Stimulated activated CD8-positive, alpha-beta memory T cell treated with anti-CD3 and anti-CD28 coated beads, Interleukin-7, amount 100 ng/mL, for 4 hours (primary cell): ENCODE data around the gene NPC2.

Experiments
- DNase-seq, 2 donors: peaks; one replicate each; pipeline ENCODE4 v3.0.0-alpha.2; 2020; ENCODE audit warnings: low read depth in 2 of 2

NPC2 gene

DNA sequence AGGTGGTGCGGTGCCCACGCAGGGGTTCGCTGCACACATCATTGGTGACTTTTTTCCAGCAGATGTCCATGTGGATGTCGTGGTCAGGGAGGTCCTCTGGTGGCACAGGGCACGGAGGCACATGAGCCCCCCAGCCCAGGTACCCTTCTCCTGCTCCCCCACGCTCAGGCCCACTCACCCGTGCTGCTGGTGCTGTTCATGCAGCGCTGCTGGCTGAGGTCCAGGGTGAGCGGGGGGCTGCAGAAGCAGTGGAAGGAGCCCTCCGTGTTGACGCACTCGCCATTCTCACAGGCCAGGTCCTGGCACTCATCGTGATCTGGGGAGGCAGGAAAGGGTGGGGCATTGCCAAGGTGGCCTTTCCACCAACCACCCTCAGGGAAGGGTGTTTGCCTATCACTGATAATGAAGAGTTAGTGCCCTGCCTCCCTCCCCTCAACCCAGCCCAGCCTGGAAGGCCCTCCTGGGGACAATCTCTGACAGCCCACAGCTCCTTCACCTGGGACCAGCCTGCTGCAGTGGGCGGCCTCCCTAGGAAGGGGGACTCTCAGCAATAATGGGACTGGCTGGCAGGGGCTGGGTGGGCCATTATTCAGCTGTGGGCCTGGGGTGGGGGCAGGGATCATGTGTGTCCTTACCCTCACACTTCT is 10.3 kb upstream of the NPC2 start:
- DNase-seq = no peak

GRCh38 chr14:74502236-74503019 is 9.3 kb upstream of the NPC2 start:
- no peak for DNase-seq

DNA sequence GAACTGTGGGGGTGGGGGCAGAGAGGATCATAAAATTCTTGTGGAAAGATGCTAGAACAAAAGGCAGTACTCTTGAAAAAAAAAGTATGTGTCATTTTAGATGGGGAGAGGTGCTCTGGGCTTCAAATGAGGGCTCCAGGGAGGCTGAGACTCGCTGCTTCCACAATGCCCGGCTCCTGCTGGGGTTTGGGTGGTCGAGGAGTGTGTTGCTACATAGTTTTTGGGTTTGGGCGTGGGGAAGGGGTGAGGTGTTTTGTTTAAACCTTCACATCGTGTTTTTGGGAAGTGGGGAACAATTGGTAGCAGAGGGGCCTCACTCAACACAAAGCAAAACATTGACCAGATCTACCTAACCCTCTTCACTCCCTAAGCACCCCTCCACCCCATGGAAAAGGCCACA is 8.6 kb upstream of the NPC2 start:
- no peak for DNase-seq

DNA sequence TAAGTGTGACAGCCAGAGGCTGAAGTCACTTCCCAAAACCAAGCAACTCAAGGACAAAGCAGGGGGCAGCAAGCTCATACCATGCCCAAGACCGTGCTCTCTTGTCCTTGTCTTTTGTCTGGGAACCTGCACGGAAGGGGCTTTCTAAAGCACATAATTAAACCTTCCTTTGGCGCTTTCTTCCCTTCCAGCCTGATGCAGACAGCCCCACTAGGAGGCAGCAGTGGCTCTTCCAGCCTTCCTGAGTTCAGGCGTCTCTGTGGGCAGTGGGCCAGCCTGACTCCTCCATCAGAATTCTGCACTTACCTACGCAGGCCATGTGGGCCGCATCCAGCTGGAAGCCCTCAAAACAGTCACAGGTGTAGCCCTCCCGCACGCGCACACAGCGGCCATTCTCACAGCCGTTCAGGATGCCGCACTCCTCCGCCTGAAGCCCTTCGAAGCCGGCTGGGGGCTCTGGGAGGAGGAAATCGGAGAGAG is 8.1 kb upstream of the NPC2 start:
- no peak for DNase-seq

- DNase-seq = no peak
Observed at GRCh38 chr14:74500417-74501134, 7.5 kb upstream of the NPC2 start.

DNA sequence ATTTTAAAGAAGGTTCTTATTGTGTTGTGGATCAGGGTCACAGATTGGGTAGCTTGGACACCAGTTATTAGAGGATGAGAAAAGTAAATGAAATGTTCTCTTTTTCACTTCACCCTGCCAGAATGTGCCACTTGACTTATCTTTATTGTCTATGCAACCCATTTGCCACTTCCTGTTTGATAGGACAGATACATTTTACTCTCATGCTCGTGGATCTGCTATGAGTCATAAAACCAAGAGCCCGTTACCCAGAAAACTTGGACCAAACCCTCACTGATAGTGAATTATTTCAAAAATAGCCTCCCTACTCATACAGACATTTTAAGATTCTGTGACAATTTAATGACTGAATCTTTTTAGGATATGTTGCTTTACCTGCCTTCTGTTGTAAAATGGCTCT is 2.3 kb upstream of the NPC2 start:
- DNase-seq = no peak

DNA sequence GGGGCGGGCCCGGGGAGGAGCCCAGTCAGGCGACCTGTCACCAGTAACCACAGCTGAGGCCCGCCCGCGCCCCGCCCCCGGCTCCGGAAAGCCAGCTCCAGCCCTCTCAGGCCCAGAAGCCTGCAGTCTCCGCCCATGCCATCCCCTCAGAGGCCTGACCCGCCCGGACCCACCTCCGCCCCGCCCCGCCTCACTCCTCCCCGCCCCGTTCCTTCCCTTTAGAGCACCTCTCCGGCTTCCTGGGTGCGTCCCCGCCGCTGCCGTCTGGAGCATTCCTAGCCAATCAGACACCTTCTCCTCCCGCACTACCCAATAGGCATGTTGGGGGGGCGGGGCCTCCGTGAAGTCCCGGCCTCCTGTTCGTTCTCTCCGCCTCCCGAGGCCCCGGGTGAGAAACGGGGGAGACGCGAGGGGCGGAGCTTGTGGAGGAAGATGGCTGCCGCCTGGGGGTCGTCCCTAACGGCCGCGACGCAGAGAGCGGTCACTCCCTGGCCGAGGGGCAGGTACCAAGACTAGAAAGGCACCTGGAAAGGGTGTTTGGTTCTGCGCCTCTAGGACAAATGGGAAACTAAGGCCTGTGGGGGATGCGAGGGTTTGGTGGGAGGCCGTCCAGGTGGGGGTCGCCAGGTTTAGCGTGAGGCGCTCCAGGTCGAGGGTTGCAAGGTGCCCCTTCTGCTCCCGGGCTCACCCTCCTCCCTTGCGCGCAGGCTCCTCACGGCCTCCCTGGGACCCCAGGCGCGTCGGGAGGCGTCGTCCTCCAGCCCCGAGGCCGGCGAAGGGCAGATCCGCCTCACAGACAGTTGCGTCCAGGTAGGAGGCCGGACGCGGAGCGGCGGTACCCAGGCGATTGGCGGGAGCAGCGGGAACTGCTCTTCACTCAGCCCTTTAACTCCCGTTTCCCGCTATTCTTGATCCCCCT is 497 bp upstream of the NPC2 start, which contains the start of gene ISCA2:
ISCA2 (plus strand) TSS at position 423 of the 919 bp plus-strand sequence; CDS start at position 433, 10 bp downstream.
- peak; percentile 98 to 100 for DNase-seq

- no peak for DNase-seq
Observed at GRCh38 chr14:74491956-74492775, 939 bp downstream of the NPC2 start.

DNA sequence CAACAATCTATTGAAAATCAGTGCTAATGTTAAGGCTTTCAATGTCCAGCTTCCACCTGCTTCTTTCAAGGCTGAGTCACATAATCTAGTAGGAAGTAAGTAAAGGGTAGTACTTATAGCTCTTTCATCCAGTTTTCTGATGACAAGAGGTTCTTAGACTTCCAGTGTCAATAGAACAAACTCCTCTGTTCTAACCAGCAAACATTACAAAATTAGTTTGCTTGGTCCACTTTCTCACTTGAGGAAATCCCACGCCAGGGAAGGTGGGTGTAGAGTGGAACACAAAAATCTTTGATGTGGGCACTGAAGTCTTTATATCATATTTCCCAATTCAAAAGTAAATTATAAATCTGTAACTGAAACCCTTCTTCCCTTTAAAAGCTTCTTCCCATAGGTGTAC is 2.6 kb downstream of the NPC2 start:
- DNase-seq = no peak

GRCh38 chr14:74488786-74489397 is 4.2 kb downstream of the NPC2 start:
- DNase-seq = no peak

GRCh38 chr14:74486164-74486563 is 6.9 kb downstream of the NPC2 start:
- DNase-seq = no peak

GRCh38 chr14:74483321-74483720 is 9.8 kb downstream of the NPC2 start:
- no peak for DNase-seq

DNA sequence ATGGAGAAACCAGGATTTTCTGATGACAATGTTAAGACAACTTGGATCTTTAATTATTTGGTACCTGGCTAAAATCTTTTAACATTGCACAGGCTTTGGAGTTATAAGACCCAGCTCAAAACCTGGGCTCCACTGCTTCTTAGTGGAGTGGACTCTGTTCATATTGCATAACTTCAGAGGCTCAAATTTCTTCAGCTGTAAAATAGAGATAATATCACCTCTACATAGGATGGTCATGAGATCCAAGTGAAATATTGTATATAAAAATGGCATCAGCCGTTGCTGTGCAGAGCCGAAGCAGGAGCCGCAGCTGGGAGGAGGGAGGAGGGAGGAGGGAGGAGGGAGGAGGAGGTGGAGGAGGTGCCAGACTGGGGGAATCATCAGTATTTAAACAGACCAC is 10.5 kb downstream of the NPC2 start:
- no peak for DNase-seq

DNA sequence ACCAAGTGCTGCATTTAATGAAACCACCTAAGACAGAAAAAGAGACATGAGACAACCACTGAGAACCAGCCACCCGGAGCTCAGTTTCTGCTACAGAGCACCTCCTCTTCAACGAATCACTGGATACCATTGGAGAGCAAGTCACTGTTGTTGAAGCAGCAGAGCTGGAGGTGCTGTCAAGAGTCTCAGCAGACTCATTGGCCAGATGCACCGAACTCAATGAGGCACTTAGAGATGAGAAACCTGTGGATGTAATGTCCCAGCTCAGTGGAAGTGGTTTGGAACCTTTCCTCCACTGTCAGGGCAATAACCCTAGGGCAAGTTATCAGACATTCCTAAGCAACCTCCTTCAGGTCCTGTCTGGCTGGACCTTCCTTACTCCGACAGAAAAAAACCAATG is 13.1 kb downstream of the NPC2 start:
- DNase-seq = no peak

GRCh38 chr14:74478996-74479635 is 14.0 kb downstream of the NPC2 start:
- no peak for DNase-seq

DNA sequence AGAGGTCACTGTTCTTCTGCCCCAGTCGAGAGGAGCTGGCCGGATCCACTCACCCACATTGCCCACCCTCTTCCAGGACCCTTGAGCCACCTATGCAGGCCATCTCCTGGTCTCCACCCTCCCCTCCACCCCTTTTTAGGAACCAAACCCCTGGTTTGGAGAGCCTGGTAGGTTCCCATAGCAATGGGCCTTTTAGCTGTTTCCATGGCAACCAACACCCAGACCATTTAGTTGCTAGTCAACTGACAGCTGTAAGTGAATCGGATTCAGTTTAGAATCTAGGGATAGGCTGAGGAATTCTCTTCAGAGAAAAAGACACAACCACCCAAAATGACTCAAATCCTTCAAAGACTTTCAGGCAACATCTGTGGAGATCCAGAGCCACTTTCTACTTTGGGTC is 16.5 kb downstream of the NPC2 start:
- no peak for DNase-seq

- no peak for DNase-seq
Observed at GRCh38 chr14:74476107-74476506, 17.0 kb downstream of the NPC2 start.

- DNase-seq = no peak
Observed at GRCh38 chr14:74475678-74476077, 17.4 kb downstream of the NPC2 start.

DNA sequence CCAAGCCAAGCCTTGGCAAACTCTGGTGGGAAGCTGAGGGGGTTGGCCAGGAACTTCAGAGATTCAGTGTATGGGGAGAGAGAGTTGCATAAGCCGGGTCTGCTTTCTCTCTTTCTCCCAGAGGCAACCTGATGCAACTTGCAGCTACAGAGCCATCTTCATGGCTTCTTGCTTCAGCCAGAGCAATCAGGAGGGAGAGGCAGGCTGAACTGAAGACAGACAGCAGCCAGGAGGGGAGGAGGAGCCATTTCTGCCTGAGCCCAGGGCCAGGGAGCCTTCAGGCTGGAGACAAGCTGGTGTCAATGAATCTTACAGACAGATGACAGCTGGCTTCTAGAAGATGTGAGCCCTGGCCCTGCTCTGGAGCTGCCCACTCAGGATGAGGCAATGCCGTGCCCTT is 18.7 kb downstream of the NPC2 start:
- no peak for DNase-seq

DNA sequence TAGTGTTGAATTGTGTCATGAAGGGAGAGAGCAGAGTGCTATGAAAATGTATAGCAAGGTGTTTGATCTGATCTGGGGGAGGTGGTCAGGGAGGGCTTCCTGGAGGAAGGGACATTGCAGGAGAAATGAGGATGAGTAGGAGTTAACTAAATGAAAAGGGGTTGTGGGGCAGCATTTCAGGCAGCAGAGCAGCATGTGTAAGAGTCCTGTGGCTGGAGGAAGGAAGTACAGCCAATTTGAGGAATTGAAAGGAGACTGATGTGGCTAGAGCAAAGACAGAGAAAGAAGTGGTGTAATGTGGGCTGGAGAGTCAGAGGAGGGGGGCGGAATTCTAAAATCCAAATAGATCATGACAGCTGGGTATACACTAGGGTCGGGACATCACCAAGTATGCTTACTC is 20.5 kb downstream of the NPC2 start:
- no peak for DNase-seq
